Spleen (tissue), 11 donors: ENCODE data around the gene PRKCH. TPM values are rescaled to one million over a fixed set of nuclear protein-coding genes. Genes with fewer than 3 reads are reported as not detected.
A peak's percentile ranks its signal among the peaks of the same experiment; 100 is the strongest.

Experiments used
- DNase-seq: peaks from one replicate; pipeline ENCODE4 v3.0.0-alpha.2; 2020
- H3K27ac ChIP-seq, 8 donors: fragments of 200-600 bp; sonication (generic) in 7 of 8; 1 replicate in 4 of 8; 2 replicates in 4 of 8; pipeline versions ENCODE4 v1.5.0 to v1.8.0; 2016 to 2021; ENCODE audit warnings: inconsistent platforms in 4 of 8, mild to moderate bottlenecking in 4 of 8, moderate library complexity in 1 of 8
- H3K27me3 ChIP-seq, 7 donors: fragments of 200-600 bp; sonication (generic) in 6 of 7; replicated peaks in 1 of 7; 1 replicate in 4 of 7; 2 replicates in 3 of 7; pipeline versions ENCODE4 v1.5.0 to v1.8.0; 2016 to 2021; ENCODE audit warnings: inconsistent platforms in 3 of 7, mild to moderate bottlenecking in 1 of 7
- H3K36me3 ChIP-seq, 6 donors: fragments of 200-600 bp; sonication (generic) in 5 of 6; 1 replicate in 4 of 6; 2 replicates in 2 of 6; pipeline versions ENCODE4 v1.5.0 to v1.8.0; 2016 to 2021; ENCODE audit warnings: inconsistent platforms in 2 of 6
- H3K4me1 ChIP-seq, 6 donors: fragments of 200-600 bp; sonication (generic) in 5 of 6; 1 replicate in 3 of 6; 2 replicates in 3 of 6; pipeline versions ENCODE4 v1.5.0 to v1.8.0; 2016 to 2021; ENCODE audit warnings: inconsistent platforms in 3 of 6
- H3K4me3 ChIP-seq, 8 donors: fragments of 200-600 bp; sonication (generic) in 7 of 8; 1 replicate in 4 of 8; 2 replicates in 4 of 8; pipeline versions ENCODE4 v1.5.0 to v1.8.0; 2016 to 2021; ENCODE audit warnings: inconsistent platforms in 4 of 8, mild to moderate bottlenecking in 4 of 8, moderate library complexity in 2 of 8
- H3K9me3 ChIP-seq, 8 donors: fragments of 200-600 bp; sonication (generic) in 7 of 8; 1 replicate in 4 of 8; 2 replicates in 4 of 8; pipeline versions ENCODE4 v1.5.0 to v1.8.0; 2016 to 2021; ENCODE audit warnings: inconsistent platforms in 4 of 8
- CTCF ChIP-seq, 11 experiments: fragments of 200-600 bp in 7 of 11; fragments of 450-650 bp in 4 of 11; sonication (generic) in 4 of 11; IDR thresholded peaks in 8 of 11; conservative IDR thresholded peaks in 3 of 11; 1 replicate in 7 of 11; 2 replicates in 4 of 11; pipeline versions ENCODE4 v1.4.0 to v1.8.0; 2016 to 2021; ENCODE audit warnings: antibody characterized with exemption in 11 of 11, inconsistent platforms in 4 of 11, mild to moderate bottlenecking in 1 of 11
- POLR2A ChIP-seq, 3 donors: fragments of 450-650 bp; IDR thresholded peaks; one replicate each; pipeline ENCODE4 v1.5.1; 2017; ENCODE audit warnings: antibody characterized with exemption in 3 of 3, mild to moderate bottlenecking in 1 of 3
- POLR2AphosphoS5 ChIP-seq, 3 donors: sonication (generic); formaldehyde crosslinking; IDR thresholded peaks; one replicate each; pipeline ENCODE4 v1.5.1; 2017; ENCODE audit warnings: antibody characterized with exemption in 3 of 3
- WGBS, 5 donors: extraction: QIAGEN DNeasy Blood & Tissue Kit in 3 of 5; methylation state at CpG; one replicate each; pipeline versions ENCODE4 v1.1.5 to v1.1.7; 2013 to 2018; 5-methylcytosine and 5-hydroxymethylcytosine counted together
- intact Hi-C: fragments of 100-400 bp; cut with DNase I; formaldehyde crosslinking; loops from one replicate; pipeline ENCODE4 v1.15.0; 2023; ENCODE audit warnings: low total_unique reads
- polyA plus RNA-seq, 3 donors: library from polyadenylated mRNA; stranded (reverse); fragments of 200-250 nt; gene quantifications; one replicate each; pipeline ENCODE4 v1.2.1, GENCODE V29; 2013
- total RNA-seq, 7 donors: library from RNA; depleted of rRNA in 3 of 7; stranded (reverse); fragments of >200 nt in 3 of 7; fragmentation: NEBNext Ultra II Directional in 4 of 7; extraction: Animal tissue kit (Norgen Biotek cat#: 25700) in 4 of 7; gene quantifications; one replicate each; pipeline versions ENCODE4 v1.1.0 to v1.2.1, GENCODE V29; 2016 to 2021
- donor health status: healthy with polysubstance abuse.
- donor health status: DM: no; HTN: no; CAD: no; lungs with moderate emphysema.
- donor health status: DM: no; HTN: no; CAD: no.
- donor health status: Bipolar disorder and iron deficiency.
- donor health status: healthy.
- donor health status: DM: no; HTN: no; CAD: no.
- donor health status: DM: yes; HTN: yes; CAD: no.

Gene PRKCH
- total and polyA plus RNA-seq, 10 donors, result 10.0 to 184 (median 105) TPM

- no peaks in the 10 kb centered on the region for H3K9me3 ChIP-seq
- peak overlapping the region in 7 of 8 donors; percentile 28 to 86 (median 45) for H3K27ac ChIP-seq
- intact Hi-C loops, result no loop called here
- TF ChIP-seq POLR2A (IDR thresholded peaks at IDR 0.05), result no peak
- no peak for TF ChIP-seq CTCF (IDR thresholded peaks at IDR 0.05 in 8 of 11, conservative IDR thresholded peaks at IDR 0.05 in 3 of 11)
- peak in 1 of 3 donors; percentile 80 for TF ChIP-seq POLR2AphosphoS5 (IDR thresholded peaks at IDR 0.05)
- H3K4me3 ChIP-seq, result no peak overlapping the region
- 26 to 40% (median 31%) methylated on average over 6 of the region's 6 CpGs for WGBS, 5 donors
- H3K4me1 ChIP-seq, result peaks cover 12 to 100% (median 52%) of the 10 kb centered on the region in 6 donors
- H3K36me3 ChIP-seq, result no peaks in the 10 kb centered on the region
- no peak for DNase-seq
- no peaks in the 10 kb centered on the region for H3K27me3 ChIP-seq
These were observed 63.8 kb downstream of the PRKCH start for GRCh38 chr14:61385002-61385685.

- Histone ChIP-seq H3K9me3 (no peaks in the 10 kb centered on the region), H3K4me1 (peaks cover 17 to 100% (median 63%) of the 10 kb centered on the region in 6 donors), H3K27ac (peak overlapping the region in 7 of 8 donors; percentile 28 to 86 (median 69)), H3K27me3 (no peaks in the 10 kb centered on the region), H3K4me3 (no peak overlapping the region), H3K36me3 (no peaks in the 10 kb centered on the region)
- intact Hi-C loops, result no loop called here
- DNase-seq, result no peak
- TF ChIP-seq POLR2A (IDR thresholded peaks at IDR 0.05), result no peak
- no peak for TF ChIP-seq POLR2AphosphoS5 (IDR thresholded peaks at IDR 0.05)
- TF ChIP-seq CTCF (IDR thresholded peaks at IDR 0.05 in 8 of 11, conservative IDR thresholded peaks at IDR 0.05 in 3 of 11), result no peak
- WGBS, 5 donors, result 78 to 85% (median 83%) methylated on average over 9 of the region's 9 CpGs
These were observed 64.9 kb downstream of the PRKCH start for GRCh38 chr14:61386173-61386772.

- no peaks in the 10 kb centered on the region for H3K9me3 ChIP-seq
- no peaks in the 10 kb centered on the region for H3K27me3 ChIP-seq
- H3K4me1 ChIP-seq, result peaks cover 17 to 100% (median 60%) of the 10 kb centered on the region in 6 donors
- H3K4me3 ChIP-seq, result no peak overlapping the region
- intact Hi-C loops, result no loop called here
- TF ChIP-seq POLR2A (IDR thresholded peaks at IDR 0.05), result no peak
- TF ChIP-seq CTCF (IDR thresholded peaks at IDR 0.05 in 8 of 11, conservative IDR thresholded peaks at IDR 0.05 in 3 of 11), result no peak
- TF ChIP-seq POLR2AphosphoS5 (IDR thresholded peaks at IDR 0.05), result no peak
- WGBS, 5 donors, result 74 to 92% (median 78%) methylated on average over 4 of the region's 4 CpGs
- H3K27ac ChIP-seq, result peak overlapping the region in 6 of 8 donors; percentile 45 to 86 (median 72)
- H3K36me3 ChIP-seq, result no peaks in the 10 kb centered on the region
- no peak for DNase-seq
These were observed 65.7 kb downstream of the PRKCH start for GRCh38 chr14:61387076-61387475.
